CD4-positive, alpha-beta T cell (primary cell): Measurements from ENCODE around the gene MEGF9. TPM values are rescaled to one million over a fixed set of nuclear protein-coding genes. Genes with fewer than 3 reads are reported as not detected.

Experiments
- ATAC-seq: fragments of 200-7000 bp; cut with Tn5 transposase; one replicate; pipeline ENCODE4 v1.10.0; 2022; ENCODE audit warnings: mild to moderate bottlenecking; ENCODE audit not compliant: poor library complexity
- CTCF ChIA-PET: fragments of 350-600 bp; sonication (Branson Sonifier 250); formaldehyde crosslinking; loops from one replicate; lab custom pipeline; 2021; ENCODE audit warnings: antibody characterized with exemption, inconsistent platforms; lab: Charles Lee
- POLR2A ChIA-PET: fragments of 350-600 bp; sonication (Branson Sonifier 250); formaldehyde crosslinking; loops from one replicate; lab custom pipeline; 2021; ENCODE audit warnings: antibody characterized with exemption, inconsistent platforms; lab: Charles Lee
- DNase-seq, 14 experiments: peaks; one replicate each; pipeline ENCODE4 v3.0.0-alpha.2; 2013 to 2020; ENCODE audit warnings: mixed read lengths in 2 of 14
- H3K27ac ChIP-seq, 2 donors: one replicate each; pipeline versions ENCODE4 v1.5.1 to v1.7.0; 2013; ENCODE audit warnings: low read length in 2 of 2, low read depth in 1 of 2, mild to moderate bottlenecking in 1 of 2
- H3K27me3 ChIP-seq, 2 experiments: 1 replicate in 1 of 2; 2 replicates in 1 of 2; pipeline versions ENCODE4 v1.6.1 to v1.7.0; 2013; ENCODE audit warnings: low read length in 2 of 2, control low read depth in 1 of 2, mild to moderate bottlenecking in 1 of 2, moderate library complexity in 1 of 2; ENCODE audit not compliant: insufficient read depth in 2 of 2, control insufficient read depth in 1 of 2
- H3K36me3 ChIP-seq: one replicate; pipeline ENCODE4 v1.6.1; 2013; ENCODE audit warnings: low read length, control low read depth; ENCODE audit not compliant: insufficient read depth
- H3K4me1 ChIP-seq: one replicate; pipeline ENCODE4 v1.6.1; 2013; ENCODE audit warnings: low read length, control low read depth; ENCODE audit not compliant: insufficient read depth
- H3K4me3 ChIP-seq: one replicate; pipeline ENCODE4 v1.5.1; 2013; ENCODE audit warnings: mild to moderate bottlenecking, low read length, moderate library complexity
- H3K9me3 ChIP-seq, 2 experiments: 1 replicate in 1 of 2; 2 replicates in 1 of 2; pipeline versions ENCODE4 v1.6.1 to v1.7.0; 2013; ENCODE audit warnings: low read length in 2 of 2, mild to moderate bottlenecking in 2 of 2, control low read depth in 1 of 2, moderate library complexity in 1 of 2; ENCODE audit not compliant: control insufficient read depth in 1 of 2, insufficient read depth in 1 of 2
- H3K27ac Mint-ChIP-seq: one replicate; pipeline ENCODE4 v1.8.0; 2020; ENCODE audit warnings: mixed read lengths
- H3K27me3 Mint-ChIP-seq: one replicate; pipeline ENCODE4 v1.8.0; 2021; ENCODE audit warnings: mixed read lengths
- H3K36me3 Mint-ChIP-seq: one replicate; pipeline ENCODE4 v1.8.0; 2021; ENCODE audit warnings: low read depth, mixed read lengths
- H3K4me1 Mint-ChIP-seq: one replicate; pipeline ENCODE4 v1.8.0; 2021; ENCODE audit warnings: low read depth, mixed read lengths
- H3K4me3 Mint-ChIP-seq: one replicate; pipeline ENCODE4 v1.8.0; 2020; ENCODE audit warnings: mild to moderate bottlenecking, mixed read lengths
- H3K9me3 Mint-ChIP-seq: one replicate; pipeline ENCODE4 v1.8.0; 2020; ENCODE audit warnings: mixed read lengths
- CTCF ChIP-seq: fragments of 200-600 bp; IDR thresholded peaks from one replicate; pipeline ENCODE4 v1.8.0; 2022; ENCODE audit warnings: antibody characterized with exemption, mild to moderate bottlenecking
- intact Hi-C, 2 experiments: fragments of 100-400 bp; cut with DNase I in 1 of 2; cut with micrococcal nuclease in 1 of 2; formaldehyde crosslinking; loops; one replicate each; pipeline versions ENCODE4 v1.15.1 to v1.9.0; 2023 to 2025; cut with DNase I, micrococcal nuclease
- total RNA-seq, 174 experiments: library from RNA in 2 of 174; stranded (reverse) in 2 of 174; gene quantifications; one replicate each; pipeline ENCODE4 v1.2.3 and lab custom pipeline; 2021 to 2026

Gene MEGF9
- total RNA-seq, 2 experiments from 2014 or later, result 4.0 to 4.5 TPM

GRCh38 chr9:120650352-120650751, 63.9 kb downstream of the MEGF9 start:
- Histone ChIP-seq H3K9me3 (no peaks in the 10 kb centered on the region), H3K27me3 (no peaks in the 10 kb centered on the region), H3K27ac (no peak overlapping the region), H3K4me3 (no peak overlapping the region), H3K4me1 (no peaks in the 10 kb centered on the region), H3K36me3 (no peaks in the 10 kb centered on the region)
- Mint-ChIP-seq H3K36me3 (peaks cover 21% of the 10 kb centered on the region), H3K4me3 (no peak overlapping the region), H3K27ac (no peak overlapping the region), H3K4me1 (no peaks in the 10 kb centered on the region), H3K27me3 (no peaks in the 10 kb centered on the region), H3K9me3 (no peaks in the 10 kb centered on the region)
- no peak for TF ChIP-seq CTCF
- no peak for DNase-seq
- ChIA-PET CTCF (no interaction called here), POLR2A (no interaction called here)
- intact Hi-C loops, result no loop called here
- ATAC-seq, result no peak

- Histone ChIP-seq H3K36me3 (no peaks in the 10 kb centered on the region), H3K27ac (no peak overlapping the region), H3K9me3 (no peaks in the 10 kb centered on the region), H3K4me3 (no peak overlapping the region), H3K27me3 (no peaks in the 10 kb centered on the region), H3K4me1 (no peaks in the 10 kb centered on the region)
- ChIA-PET POLR2A (no interaction called here), CTCF (no interaction called here)
- TF ChIP-seq CTCF, result no peak
- H3K4me1 Mint-ChIP-seq, result no peaks in the 10 kb centered on the region
- H3K27me3 Mint-ChIP-seq, result no peaks in the 10 kb centered on the region
- ATAC-seq, result no peak
- H3K4me3 Mint-ChIP-seq, result no peak overlapping the region
- H3K27ac Mint-ChIP-seq, result no peak overlapping the region
- no peak for DNase-seq
- H3K36me3 Mint-ChIP-seq, result peaks cover 25% of the 10 kb centered on the region
- intact Hi-C loops, result no loop called here
- no peaks in the 10 kb centered on the region for H3K9me3 Mint-ChIP-seq
These were observed 65.6 kb downstream of the MEGF9 start for GRCh38 chr9:120648581-120649197.

GRCh38 chr9:120646948-120647347, 67.3 kb downstream of the MEGF9 start:
- ChIA-PET POLR2A (no interaction called here), CTCF (interaction anchor here (0.6 to 0.8 kb wide), 2 partner anchors 22 to 636 kb away, joined by 3 read pairs; no protein-coding TSS in a partner anchor)
- no peak overlapping the region for H3K27ac ChIP-seq

More at GRCh38 chr9:120646948-120647347, 67.3 kb downstream of the MEGF9 start:
- peaks cover 5% of the 10 kb centered on the region for H3K36me3 ChIP-seq
- Mint-ChIP-seq H3K4me3 (no peak overlapping the region), H3K27ac (no peak overlapping the region), H3K9me3 (peaks cover 2% of the 10 kb centered on the region), H3K36me3 (peaks cover 26% of the 10 kb centered on the region), H3K27me3 (no peaks in the 10 kb centered on the region), H3K4me1 (no peaks in the 10 kb centered on the region)
- H3K27me3 ChIP-seq, result no peaks in the 10 kb centered on the region
- H3K9me3 ChIP-seq, result no peaks in the 10 kb centered on the region
- H3K4me1 ChIP-seq, result no peaks in the 10 kb centered on the region
- no peak for DNase-seq
- TF ChIP-seq CTCF, result no peak
- no peak for ATAC-seq
- no peak overlapping the region for H3K4me3 ChIP-seq
- intact Hi-C loops, result no loop called here
